ENCODE data around the gene CUEDC1.

CUEDC1 gene

DNA sequence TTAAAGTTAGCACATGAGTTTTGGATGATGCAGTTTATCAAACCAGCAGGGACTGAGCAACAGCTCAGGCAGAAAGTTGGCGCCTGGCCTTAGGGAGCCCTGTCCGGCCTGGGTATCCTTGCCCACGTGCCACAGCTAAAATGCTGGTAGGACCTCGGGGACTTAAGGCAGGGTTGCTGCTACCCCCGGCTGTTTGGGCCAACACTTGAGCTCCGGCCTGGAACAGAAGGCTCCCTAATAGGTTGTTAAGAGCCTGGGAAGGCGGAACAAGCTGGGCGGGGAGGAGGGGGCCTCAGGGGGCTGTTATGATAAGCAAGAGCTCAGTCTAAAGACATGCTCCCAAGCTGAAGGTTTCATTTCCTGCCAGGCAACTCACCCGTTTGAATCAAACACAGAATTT, 39.7 kb downstream of the CUEDC1 start:
- Histone ChIP-seq H3K4me1 (ENCODE audit: insufficient read depth, low read length) (no peaks in the 10 kb centered on the region), H3K9me3 (ENCODE audit: insufficient read depth, low read length, severe bottlenecking) (no peaks in the 10 kb centered on the region), H3K4me3 (ENCODE audit: low read depth in 1 of 2, low read length in 2 of 2) (no peak overlapping the region), H4K20me1 (ENCODE audit: insufficient read depth, low read length) (no peaks in the 10 kb centered on the region), H3K27me3 (ENCODE audit: insufficient read depth, low read length, poor library complexity) (peaks cover 12% of the 10 kb centered on the region), H2AFZ (ENCODE audit: low read depth, low read length) (no peak overlapping the region), H3K27ac (ENCODE audit: low read length) (no peak overlapping the region), H3K36me3 (ENCODE audit: insufficient read depth, low read length) (no peaks in the 10 kb centered on the region), H3K9ac (ENCODE audit: low read depth, low read length) (no peak overlapping the region), H3K79me2 (ENCODE audit: insufficient read depth, low read length) (no peaks in the 10 kb centered on the region), H3K4me2 (ENCODE audit: insufficient read depth, low read length) (no peak overlapping the region)
- TF ChIP-seq, protein P1, sequence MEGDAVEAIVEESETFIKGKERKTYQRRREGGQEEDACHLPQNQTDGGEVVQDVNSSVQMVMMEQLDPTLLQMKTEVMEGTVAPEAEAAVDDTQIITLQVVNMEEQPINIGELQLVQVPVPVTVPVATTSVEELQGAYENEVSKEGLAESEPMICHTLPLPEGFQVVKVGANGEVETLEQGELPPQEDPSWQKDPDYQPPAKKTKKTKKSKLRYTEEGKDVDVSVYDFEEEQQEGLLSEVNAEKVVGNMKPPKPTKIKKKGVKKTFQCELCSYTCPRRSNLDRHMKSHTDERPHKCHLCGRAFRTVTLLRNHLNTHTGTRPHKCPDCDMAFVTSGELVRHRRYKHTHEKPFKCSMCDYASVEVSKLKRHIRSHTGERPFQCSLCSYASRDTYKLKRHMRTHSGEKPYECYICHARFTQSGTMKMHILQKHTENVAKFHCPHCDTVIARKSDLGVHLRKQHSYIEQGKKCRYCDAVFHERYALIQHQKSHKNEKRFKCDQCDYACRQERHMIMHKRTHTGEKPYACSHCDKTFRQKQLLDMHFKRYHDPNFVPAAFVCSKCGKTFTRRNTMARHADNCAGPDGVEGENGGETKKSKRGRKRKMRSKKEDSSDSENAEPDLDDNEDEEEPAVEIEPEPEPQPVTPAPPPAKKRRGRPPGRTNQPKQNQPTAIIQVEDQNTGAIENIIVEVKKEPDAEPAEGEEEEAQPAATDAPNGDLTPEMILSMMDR (IDR thresholded peaks at IDR 0.05; ENCODE audit: borderline replicate concordance, extremely low read depth, low read length, poor library complexity, severe bottlenecking), result no peak
- TF ChIP-seq EZH2 (IDR thresholded peaks at IDR 0.05; ENCODE audit: borderline replicate concordance, low read depth, low read length, severe bottlenecking), result no peak
- ATAC-seq (ENCODE audit: insufficient read depth, low read depth) (no peak), DNase-seq (no peak)

DNA sequence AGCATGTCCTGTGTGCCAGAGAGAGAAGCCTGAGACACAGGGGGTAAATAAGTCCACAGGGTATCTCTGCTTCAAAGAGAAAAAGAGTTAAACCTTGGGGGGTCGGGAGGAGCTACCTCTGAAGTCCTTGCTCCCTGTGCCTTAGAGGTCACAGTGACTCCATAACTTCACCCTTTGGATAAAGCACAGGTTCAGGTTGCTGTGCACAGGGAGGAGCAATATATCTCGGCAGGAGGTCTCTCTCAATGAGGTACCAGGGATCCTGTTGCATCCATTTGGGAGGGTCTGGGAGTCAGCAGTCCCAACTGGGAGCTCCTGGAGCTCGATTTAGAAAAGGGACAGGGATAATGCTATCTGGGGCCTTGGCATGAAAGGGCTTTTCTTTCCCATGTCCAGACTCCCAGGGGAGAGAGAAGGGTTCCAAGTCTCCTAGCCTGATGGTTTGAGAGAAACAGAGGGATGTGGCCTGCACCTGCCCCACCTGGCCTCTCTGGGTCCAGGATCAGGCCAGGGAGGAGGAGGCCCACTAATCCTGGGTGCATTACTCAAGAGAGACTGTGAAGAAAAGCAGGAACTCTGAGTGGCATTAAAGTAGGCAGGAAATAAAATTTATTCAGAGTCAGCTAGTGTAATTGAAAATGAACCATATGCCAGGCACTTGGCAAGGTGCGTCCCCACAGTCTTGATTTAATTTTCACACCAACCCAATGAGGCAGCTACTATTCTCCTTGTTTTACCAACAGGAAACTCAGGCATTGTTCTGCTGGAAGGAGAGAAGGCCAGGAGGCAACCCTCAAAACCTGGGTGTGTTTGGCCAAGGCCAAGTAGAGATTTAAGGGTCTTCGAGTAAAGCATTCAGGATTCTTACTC, 40.7 kb downstream of the CUEDC1 start:
- ATAC-seq (ENCODE audit: insufficient read depth, low read depth), result no peak

DNA sequence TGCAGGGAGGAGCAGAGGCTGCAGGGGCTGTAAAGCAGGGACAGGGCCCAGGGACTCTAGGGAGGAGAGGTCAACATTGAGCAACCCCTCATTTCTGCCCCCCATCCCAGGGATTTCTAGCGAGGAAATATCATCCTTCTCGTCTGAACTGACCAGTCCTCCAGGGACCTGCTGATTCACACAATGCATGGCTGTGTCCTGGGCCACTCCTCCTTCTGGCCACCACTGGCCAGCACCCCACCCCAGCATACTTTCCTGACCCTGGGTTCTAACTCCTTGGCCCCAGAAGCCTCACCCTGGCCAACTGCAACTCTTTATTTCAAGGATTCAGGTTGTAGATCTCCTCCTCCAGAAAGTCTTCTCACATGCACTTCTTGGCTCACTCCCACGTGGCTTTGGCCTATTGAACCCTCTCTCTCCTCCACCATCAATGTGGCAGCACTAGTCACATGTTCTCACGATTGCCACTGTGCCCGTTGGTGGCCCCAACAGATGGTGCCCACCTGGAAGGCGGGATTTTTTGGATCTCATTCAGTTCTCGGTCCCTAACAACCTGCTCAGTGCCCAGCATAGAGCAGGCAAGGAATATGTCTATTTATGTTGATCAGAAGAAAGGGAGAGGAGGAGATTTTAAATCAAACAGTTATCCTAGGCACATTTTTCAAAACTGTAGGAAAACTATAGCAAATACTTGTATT, 41.5 kb downstream of the CUEDC1 start:
- Histone ChIP-seq H3K9me3 (ENCODE audit: insufficient read depth, low read length, severe bottlenecking) (no peaks in the 10 kb centered on the region), H3K9ac (ENCODE audit: low read depth, low read length) (no peak overlapping the region), H3K27ac (ENCODE audit: low read length) (no peak overlapping the region), H2AFZ (ENCODE audit: low read depth, low read length) (no peak overlapping the region), H3K4me1 (ENCODE audit: insufficient read depth, low read length) (no peaks in the 10 kb centered on the region), H3K36me3 (ENCODE audit: insufficient read depth, low read length) (no peaks in the 10 kb centered on the region), H3K79me2 (ENCODE audit: insufficient read depth, low read length) (no peaks in the 10 kb centered on the region), H4K20me1 (ENCODE audit: insufficient read depth, low read length) (no peaks in the 10 kb centered on the region), H3K4me2 (ENCODE audit: insufficient read depth, low read length) (no peak overlapping the region), H3K4me3 (ENCODE audit: low read depth in 1 of 2, low read length in 2 of 2) (no peak overlapping the region), H3K27me3 (ENCODE audit: insufficient read depth, low read length, poor library complexity) (peaks cover 8% of the 10 kb centered on the region)
- ATAC-seq (ENCODE audit: insufficient read depth, low read depth) (no peak), DNase-seq (no peak)
- TF ChIP-seq, protein P1 (IDR thresholded peaks at IDR 0.05; ENCODE audit: borderline replicate concordance, extremely low read depth, low read length, poor library complexity, severe bottlenecking), result no peak
- no peak for TF ChIP-seq EZH2 (IDR thresholded peaks at IDR 0.05; ENCODE audit: borderline replicate concordance, low read depth, low read length, severe bottlenecking)

More for the DNA sequence above, 40.7 kb downstream of the CUEDC1 start:
- H3K9me3 ChIP-seq (ENCODE audit: insufficient read depth, low read length, severe bottlenecking), result no peaks in the 10 kb centered on the region
- no peak overlapping the region for H3K9ac ChIP-seq (ENCODE audit: low read depth, low read length)
- no peak overlapping the region for H3K4me2 ChIP-seq (ENCODE audit: insufficient read depth, low read length)
- no peak for TF ChIP-seq EZH2 (IDR thresholded peaks at IDR 0.05; ENCODE audit: borderline replicate concordance, low read depth, low read length, severe bottlenecking)
- TF ChIP-seq, protein P1 (IDR thresholded peaks at IDR 0.05; ENCODE audit: borderline replicate concordance, extremely low read depth, low read length, poor library complexity, severe bottlenecking), result no peak
- H4K20me1 ChIP-seq (ENCODE audit: insufficient read depth, low read length), result no peaks in the 10 kb centered on the region
- no peaks in the 10 kb centered on the region for H3K36me3 ChIP-seq (ENCODE audit: insufficient read depth, low read length)
- H3K4me1 ChIP-seq (ENCODE audit: insufficient read depth, low read length), result no peaks in the 10 kb centered on the region
- peaks cover 8% of the 10 kb centered on the region for H3K27me3 ChIP-seq (ENCODE audit: insufficient read depth, low read length, poor library complexity)
- DNase-seq, result no peak
- no peak overlapping the region for H3K4me3 ChIP-seq (ENCODE audit: low read depth in 1 of 2, low read length in 2 of 2)
- H3K79me2 ChIP-seq (ENCODE audit: insufficient read depth, low read length), result no peaks in the 10 kb centered on the region
- no peak overlapping the region for H2AFZ ChIP-seq (ENCODE audit: low read depth, low read length)
- H3K27ac ChIP-seq (ENCODE audit: low read length), result no peak overlapping the region

Data from DND-41 (cell line).